GM12878 (cell line): ENCODE measurements around the gene SPDYA.

Experiments used
- BACH1 ChIP-seq: fragments of 450-650 bp; IDR thresholded peaks from 2 replicates; pipeline ENCODE4 v1.6.1; 2017; ENCODE audit warnings: mild to moderate bottlenecking, borderline replicate concordance
- CREB1 ChIP-seq: IDR thresholded peaks from 2 replicates; pipeline ENCODE4 v1.6.1; 2012; ENCODE audit warnings: low read depth, mild to moderate bottlenecking, inconsistent platforms
- CTCF ChIP-seq, 3 experiments: IDR thresholded peaks in 2 of 3; conservative IDR thresholded peaks in 1 of 3; 2 replicates each; pipeline ENCODE4 v1.5.1; 2011; ENCODE audit warnings: low read depth in 3 of 3, low read length in 3 of 3, mild to moderate bottlenecking in 3 of 3, control low read depth in 2 of 3, moderate library complexity in 2 of 3, inconsistent platforms in 1 of 3, mixed read lengths in 1 of 3; ENCODE audit not compliant: control insufficient read depth in 2 of 3, insufficient read depth in 1 of 3; ENCODE audit errors: extremely low read depth in 1 of 3
- EP300 ChIP-seq, 2 experiments: fragments of 150-350 bp in 1 of 2; IDR thresholded peaks; 2 replicates each; pipeline ENCODE4 v1.6.1; 2011 to 2012; ENCODE audit warnings: low read depth in 2 of 2, low read length in 2 of 2, borderline replicate concordance in 1 of 2, improper control_type of control experiment in 1 of 2, inconsistent platforms in 1 of 2; ENCODE audit not compliant: control insufficient read depth in 1 of 2
- JUNB ChIP-seq: IDR thresholded peaks from 2 replicates; pipeline ENCODE4 v1.6.1; 2016; ENCODE audit warnings: antibody characterized with exemption, mild to moderate bottlenecking
- MXI1 ChIP-seq: fragments of 150-350 bp; IDR thresholded peaks from 2 replicates; pipeline ENCODE4 v1.6.1; 2011; ENCODE audit warnings: low read depth, mild to moderate bottlenecking, inconsistent platforms, low read length, improper control_type of control experiment
- POLR2AphosphoS2 ChIP-seq: IDR thresholded peaks from 2 replicates; pipeline ENCODE4 v1.6.1; 2011; ENCODE audit warnings: low read depth, mild to moderate bottlenecking, low read length, improper control_type of control experiment, moderate library complexity
- SIN3A ChIP-seq: IDR thresholded peaks from 2 replicates; pipeline ENCODE4 v1.6.1; 2012; ENCODE audit warnings: low read depth, low read length, improper control_type of control experiment
- STAT3 ChIP-seq: IDR thresholded peaks from 2 replicates; pipeline ENCODE4 v1.6.1; 2011; ENCODE audit warnings: low read depth, low read length, improper control_type of control experiment
- TARDBP ChIP-seq: IDR thresholded peaks from 2 replicates; pipeline ENCODE4 v1.6.1; 2016; ENCODE audit warnings: borderline replicate concordance

DNA sequence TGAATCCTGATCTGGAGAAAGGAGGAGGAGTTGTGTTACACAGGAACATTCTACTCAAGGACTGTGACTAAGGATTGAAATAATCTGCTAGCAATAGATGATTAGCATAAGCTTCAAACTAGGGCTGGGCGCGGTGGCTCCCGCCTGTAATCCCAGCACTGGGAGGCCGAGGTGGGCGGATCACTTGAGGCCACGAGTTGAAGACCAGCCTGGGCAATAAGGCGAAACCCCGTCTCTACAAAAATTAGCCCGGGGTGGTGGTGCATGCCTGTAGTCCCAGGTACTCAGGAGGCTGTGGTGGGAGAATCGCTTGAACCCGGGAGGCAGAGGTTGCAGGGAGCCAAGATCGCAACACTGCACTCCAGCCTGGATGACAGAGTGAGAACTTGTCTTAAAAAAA is 58.0 kb downstream of the SPDYA start:
- TF ChIP-seq MXI1 (no peak), CTCF (IDR thresholded peaks at IDR 0.05 in 2 of 3, conservative IDR thresholded peaks at IDR 0.05 in 1 of 3; ENCODE audit: control insufficient read depth in 2 of 3, extremely low read depth in 1 of 3, insufficient read depth in 1 of 3, low read depth in 3 of 3, low read length in 3 of 3) (no peak), BACH1 (no peak), EP300 (IDR thresholded peaks at IDR 0.05; ENCODE audit: borderline replicate concordance in 1 of 2, control insufficient read depth in 1 of 2, low read depth in 2 of 2, low read length in 2 of 2) (no peak), JUNB (no peak), POLR2AphosphoS2 (no peak), TARDBP (no peak), CREB1 (no peak), SIN3A (no peak), STAT3 (no peak)
